HG02981 (cell line): Measurements from ENCODE around the gene INO80C.

Experiments used
- ATAC-seq: cut with Tn5 transposase; IDR thresholded peaks from one replicate; pipeline ENCODE4 v1.9.1; 2021; ENCODE audit warnings: mild to moderate bottlenecking, moderate library complexity; ENCODE audit not compliant: unreplicated experiment

Gene INO80C

GRCh38 chr18:35435401-35435800 lies 62.4 kb downstream of the INO80C start:
- ATAC-seq: no peak

DNA sequence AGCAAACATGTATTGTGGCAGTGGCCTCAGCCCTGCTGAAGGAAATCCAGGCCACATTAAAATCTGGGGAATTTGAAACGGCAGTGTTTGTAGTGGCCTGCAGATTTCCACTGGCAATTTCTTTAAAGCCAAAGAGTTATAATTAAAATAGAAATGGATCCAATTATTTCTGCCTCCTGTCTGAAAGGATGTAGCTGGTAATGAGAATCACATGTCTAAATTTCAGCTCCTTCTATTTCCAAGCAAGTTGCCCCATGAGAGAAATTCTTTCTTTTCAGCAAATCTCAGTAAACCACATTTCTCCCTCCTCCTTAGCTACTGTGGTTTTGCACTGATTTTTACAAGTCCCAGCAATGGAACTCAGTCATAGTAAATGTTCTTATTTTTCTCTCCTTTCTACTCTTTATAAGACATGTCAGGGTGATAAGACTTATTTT lies 65.2 kb downstream of the INO80C start:
- ATAC-seq: no peak

DNA sequence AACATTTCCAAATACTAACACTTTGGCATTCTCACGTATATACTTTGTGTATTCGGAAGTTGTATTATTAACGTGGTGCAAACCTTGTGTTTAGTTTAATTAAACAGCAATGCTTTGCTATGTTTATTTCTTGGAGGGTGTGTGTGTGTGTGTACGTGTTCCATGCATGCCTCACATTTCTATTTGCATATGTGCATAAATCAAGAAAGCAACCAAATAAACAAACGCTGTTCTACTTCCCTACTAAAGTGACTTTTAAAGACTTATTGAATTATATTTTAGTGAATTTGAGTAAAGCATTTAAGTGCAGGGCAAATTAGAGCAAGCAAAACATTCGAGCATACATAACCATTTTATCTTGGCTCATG lies 66.4 kb downstream of the INO80C start:
- ATAC-seq: no peak

DNA sequence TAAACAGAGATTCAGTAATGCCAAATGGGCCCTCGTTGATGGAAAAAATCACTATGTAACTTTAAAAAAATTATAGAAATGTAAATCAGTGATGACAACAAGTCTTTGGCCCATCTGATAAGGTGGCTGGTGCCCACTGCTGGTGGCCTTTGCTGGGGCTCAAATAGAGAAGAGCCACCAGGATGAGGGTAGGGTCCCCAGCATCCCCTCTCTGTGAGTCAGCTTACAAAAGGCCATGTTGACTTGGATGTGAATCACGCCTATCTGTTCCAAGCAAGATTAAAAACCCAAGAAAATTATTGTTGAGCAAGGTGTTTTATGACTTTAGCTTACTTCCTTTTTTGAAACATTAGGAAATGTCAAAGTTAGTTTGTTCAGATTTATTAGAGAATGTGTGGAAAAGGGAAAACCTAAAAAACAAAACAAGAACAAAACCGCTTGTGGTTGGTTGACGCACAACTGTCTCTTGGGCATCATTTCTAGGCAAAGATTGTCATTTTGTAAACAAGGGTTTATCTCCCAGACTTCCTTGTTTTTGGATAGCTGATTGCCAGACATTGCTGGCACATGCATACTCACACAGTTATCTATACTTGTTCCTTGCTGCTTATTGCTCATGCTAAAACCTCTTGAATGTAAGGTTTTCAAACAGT lies 66.9 kb downstream of the INO80C start:
- no peak for ATAC-seq

GRCh38 chr18:35426786-35427185 lies 71.0 kb downstream of the INO80C start:
- ATAC-seq: no peak

GRCh38 chr18:35424356-35424755 lies 73.4 kb downstream of the INO80C start:
- ATAC-seq: no peak

DNA sequence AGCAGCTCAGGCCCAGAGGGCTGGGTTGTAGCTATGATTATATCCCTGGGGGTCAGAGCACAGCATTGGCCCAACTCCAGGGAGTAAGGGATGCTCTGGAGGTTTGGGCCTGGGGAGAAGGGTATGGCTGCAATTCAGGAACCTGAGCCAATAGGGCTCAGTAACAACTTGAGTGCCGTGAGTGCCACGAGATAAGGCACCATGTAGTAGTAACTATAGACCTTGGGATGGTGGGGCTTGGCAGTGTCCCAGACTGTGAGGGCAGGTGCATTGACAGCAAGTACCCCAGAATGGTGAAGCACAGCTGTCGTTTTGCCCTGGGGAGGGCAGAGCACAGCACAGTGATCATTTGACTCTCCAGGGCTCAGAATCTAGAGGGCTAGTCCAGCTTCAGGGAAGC lies 75.5 kb downstream of the INO80C start:
- no peak for ATAC-seq

- ATAC-seq: no peak
These were observed 79.2 kb downstream of the INO80C start for GRCh38 chr18:35418610-35419009.
